GM18520 (cell line): ENCODE measurements around the gene TBCC.

Experiments
- ATAC-seq: cut with Tn5 transposase; IDR thresholded peaks from one replicate; pipeline ENCODE4 v1.9.1; 2021; ENCODE audit not compliant: unreplicated experiment

TBCC gene

DNA sequence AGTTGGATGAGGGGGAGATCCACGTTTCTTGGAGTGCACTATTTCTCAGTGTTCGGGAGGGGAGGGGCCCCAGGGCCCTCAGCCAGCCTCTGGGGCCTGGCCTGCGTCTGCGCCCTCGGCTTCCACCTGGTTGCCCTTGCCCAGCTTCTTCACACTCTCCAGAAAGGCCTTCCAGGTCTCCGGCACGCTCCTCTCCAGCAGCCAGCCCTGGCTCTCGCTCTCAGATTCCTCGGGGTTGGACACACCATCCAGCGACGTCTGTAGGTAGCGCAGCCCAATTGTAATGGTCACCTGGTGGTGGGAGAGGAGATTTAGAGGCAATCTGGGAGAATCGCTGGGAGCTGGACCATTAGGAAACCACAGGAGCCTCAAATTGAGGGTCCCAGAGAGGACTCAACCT, 47.7 kb downstream of the TBCC start:
- ATAC-seq: no peak

- ATAC-seq: no peak
Measured at GRCh38 chr6:42697268-42697655, 48.6 kb downstream of the TBCC start.

- no peak for ATAC-seq
Measured at GRCh38 chr6:42696526-42697267, 49.2 kb downstream of the TBCC start.

DNA sequence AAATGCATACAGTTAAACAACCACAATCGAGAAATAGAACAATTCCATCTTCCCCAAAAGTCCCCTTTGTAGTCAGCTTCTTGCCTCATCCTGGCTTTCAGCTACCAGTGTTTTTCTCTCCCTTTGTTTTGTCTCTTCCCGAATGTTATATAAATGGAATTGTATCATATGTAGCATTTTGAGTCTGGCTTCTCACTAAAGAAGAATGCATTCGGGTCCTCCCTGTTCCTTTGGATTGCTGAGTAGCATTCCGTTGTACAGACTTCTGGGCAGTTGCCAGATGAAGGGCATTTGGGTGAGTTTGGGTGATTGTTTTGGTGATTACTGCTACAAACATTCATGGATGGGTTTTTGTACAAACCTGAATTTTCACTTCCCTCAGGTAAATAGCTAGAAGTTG, 51.3 kb downstream of the TBCC start:
- no peak for ATAC-seq
